ENCODE measurements around the gene LANCL2.
"Not testable (repeated sequence)": the region's sequence is repeated elsewhere in the genome, so short reads cannot be mapped to it uniquely, and the experiment has no call there.

LANCL2 gene

DNA sequence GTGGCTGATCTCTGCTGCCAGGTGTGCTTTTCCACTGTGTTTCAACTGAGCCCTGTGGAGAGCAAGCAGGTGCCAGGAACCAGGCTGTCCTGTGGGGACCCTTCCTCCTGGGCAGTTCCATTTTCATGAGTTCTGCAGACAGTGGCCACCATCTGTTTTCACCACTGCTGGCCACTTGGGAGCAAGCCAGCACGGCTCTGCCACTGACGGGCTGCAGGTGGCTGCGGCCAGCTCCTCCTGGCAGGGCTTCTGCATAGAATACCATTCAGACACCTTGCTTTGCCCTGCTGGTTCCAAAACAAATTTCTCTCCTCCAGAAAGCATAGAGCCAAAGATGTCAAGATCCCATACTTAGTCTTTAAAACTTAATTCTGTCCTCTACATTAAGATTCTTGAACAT, 48.3 kb downstream of the LANCL2 start:
- Histone ChIP-seq H3K56ac (ENCODE audit: low read length) (no peak overlapping the region), H3K23ac (ENCODE audit: low read length) (no peak overlapping the region), H3K18ac (ENCODE audit: low read length) (no peak overlapping the region), H2BK5ac (ENCODE audit: low read length) (no peak overlapping the region), H3K79me2 (ENCODE audit: control insufficient read depth, insufficient read depth, low read length) (no peaks in the 10 kb centered on the region), H3K4ac (ENCODE audit: low read depth, low read length) (no peak overlapping the region), H3K9ac (ENCODE audit: low read length) (no peak overlapping the region), H3K4me3 (ENCODE audit: low read length) (no peak overlapping the region), H2BK120ac (ENCODE audit: low read depth, low read length) (no peak overlapping the region), H3K79me1 (ENCODE audit: low read length) (no peaks in the 10 kb centered on the region), H3K36me3 (ENCODE audit: control insufficient read depth, insufficient read depth, low read length) (no peaks in the 10 kb centered on the region), H4K8ac (ENCODE audit: low read depth, low read length) (no peak overlapping the region), H3K27me3 (ENCODE audit: insufficient read depth, low read length, poor library complexity) (no peaks in the 10 kb centered on the region), H2AK5ac (ENCODE audit: low read length) (no peak overlapping the region), H3K4me2 (ENCODE audit: low read length) (no peak overlapping the region), H2BK15ac (replicated peaks; ENCODE audit: low read depth) (no peak overlapping the region), H4K5ac (ENCODE audit: low read length) (no peak overlapping the region), H3K4me1 (ENCODE audit: control insufficient read depth, low read depth, low read length) (no peaks in the 10 kb centered on the region), H3K27ac (ENCODE audit: low read depth, low read length) (no peak overlapping the region)
- no CpG with 5 or more reads among the region's 3 CpGs for WGBS (ENCODE audit: extremely low coverage, insufficient coverage, low lambda C conversion rate)
- DNase-seq = no peak

DNA sequence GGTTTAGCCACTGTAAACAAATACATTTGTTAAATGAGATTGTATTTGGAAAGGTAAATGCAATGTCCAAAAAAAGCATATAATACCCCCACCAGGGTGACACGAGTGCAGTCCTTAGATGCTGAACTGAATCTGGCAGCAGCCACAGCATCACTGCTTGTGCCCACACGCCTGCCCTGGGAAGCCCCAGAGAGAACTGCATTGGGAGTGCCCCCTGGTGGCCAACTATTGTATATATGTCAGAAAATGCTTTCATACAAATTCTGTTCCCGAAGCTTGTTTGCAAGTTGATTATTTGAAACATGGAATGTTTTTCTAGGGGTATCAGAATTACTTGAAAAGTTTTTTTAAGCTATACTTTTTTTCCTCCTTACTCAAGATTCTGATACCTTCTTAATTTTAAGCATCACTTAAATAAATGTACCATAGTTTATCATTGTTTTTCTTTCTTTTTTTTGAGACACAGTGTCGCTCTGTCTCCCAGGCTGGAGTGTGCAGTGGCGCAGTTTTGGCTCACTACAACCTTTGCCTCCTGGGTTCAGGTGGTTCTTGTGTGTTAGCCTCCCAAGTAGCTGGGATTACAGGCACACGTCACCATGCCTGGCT, 50.1 kb downstream of the LANCL2 start:
- no CpG with 5 or more reads among the region's 6 CpGs for WGBS (ENCODE audit: extremely low coverage, insufficient coverage, low lambda C conversion rate)
- no peaks in the 10 kb centered on the region for H3K79me2 ChIP-seq (ENCODE audit: control insufficient read depth, insufficient read depth, low read length)
- no peak overlapping the region for H3K4ac ChIP-seq (ENCODE audit: low read depth, low read length)
- H3K18ac ChIP-seq (ENCODE audit: low read length) = no peak overlapping the region
- no peaks in the 10 kb centered on the region for H3K79me1 ChIP-seq (ENCODE audit: low read length)
- H2BK120ac ChIP-seq (ENCODE audit: low read depth, low read length) = no peak overlapping the region
- no peak overlapping the region for H3K4me3 ChIP-seq (ENCODE audit: low read length)
- no peak overlapping the region for H2AK5ac ChIP-seq (ENCODE audit: low read length)
- no peak overlapping the region for H3K56ac ChIP-seq (ENCODE audit: low read length)
- H4K5ac ChIP-seq (ENCODE audit: low read length) = no peak overlapping the region
- no peak overlapping the region for H3K4me2 ChIP-seq (ENCODE audit: low read length)
- no peaks in the 10 kb centered on the region for H3K36me3 ChIP-seq (ENCODE audit: control insufficient read depth, insufficient read depth, low read length)
- no peak overlapping the region for H2BK5ac ChIP-seq (ENCODE audit: low read length)
- no peak overlapping the region for H2BK15ac ChIP-seq (replicated peaks; ENCODE audit: low read depth)
- peak; percentile 79 for DNase-seq
- H3K23ac ChIP-seq (ENCODE audit: low read length) = no peak overlapping the region
- no peak overlapping the region for H3K9ac ChIP-seq (ENCODE audit: low read length)
- H3K4me1 ChIP-seq (ENCODE audit: control insufficient read depth, low read depth, low read length) = peaks cover under 1% of the 10 kb centered on the region
- H3K27me3 ChIP-seq (ENCODE audit: insufficient read depth, low read length, poor library complexity) = no peaks in the 10 kb centered on the region
- H4K8ac ChIP-seq (ENCODE audit: low read depth, low read length) = no peak overlapping the region
- no peak overlapping the region for H3K27ac ChIP-seq (ENCODE audit: low read depth, low read length)

DNA sequence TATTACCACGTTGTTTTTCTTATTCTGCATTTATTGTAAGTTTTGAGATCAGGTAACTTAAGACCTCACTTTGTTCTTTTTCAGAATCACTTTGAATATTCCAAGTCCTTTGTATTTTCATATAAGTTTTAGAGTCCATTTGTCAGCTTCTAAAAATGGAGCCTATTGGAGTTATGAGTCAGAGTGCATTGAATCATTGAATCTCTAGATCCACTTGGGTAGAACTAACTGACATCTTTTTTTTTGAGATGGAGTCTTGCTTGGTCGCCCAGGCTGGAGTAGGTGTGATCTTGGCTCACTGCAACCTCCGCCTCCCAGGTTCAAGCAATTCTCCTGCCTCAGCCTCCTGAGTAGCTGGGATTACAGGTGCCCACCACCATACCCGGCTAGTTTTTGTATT, 52.3 kb downstream of the LANCL2 start:
- H3K4me2 ChIP-seq (ENCODE audit: low read length); H3K27ac ChIP-seq (ENCODE audit: low read depth, low read length); H3K36me3 ChIP-seq (ENCODE audit: control insufficient read depth, insufficient read depth, low read length); H3K23ac ChIP-seq (ENCODE audit: low read length); H3K4me1 ChIP-seq (ENCODE audit: control insufficient read depth, low read depth, low read length); H2BK120ac ChIP-seq (ENCODE audit: low read depth, low read length); H4K5ac ChIP-seq (ENCODE audit: low read length); H3K4ac ChIP-seq (ENCODE audit: low read depth, low read length); H3K27me3 ChIP-seq (ENCODE audit: insufficient read depth, low read length, poor library complexity); H2BK5ac ChIP-seq (ENCODE audit: low read length); H2AK5ac ChIP-seq (ENCODE audit: low read length); H3K79me1 ChIP-seq (ENCODE audit: low read length); H3K56ac ChIP-seq (ENCODE audit: low read length); H3K9ac ChIP-seq (ENCODE audit: low read length); H3K4me3 ChIP-seq (ENCODE audit: low read length); DNase-seq; H3K79me2 ChIP-seq (ENCODE audit: control insufficient read depth, insufficient read depth, low read length); H2BK15ac ChIP-seq (replicated peaks; ENCODE audit: low read depth); H3K18ac ChIP-seq (ENCODE audit: low read length); H4K8ac ChIP-seq (ENCODE audit: low read depth, low read length): not testable (repeated sequence)
- WGBS (ENCODE audit: extremely low coverage, insufficient coverage, low lambda C conversion rate) = no CpG with 5 or more reads among the region's 4 CpGs

DNA sequence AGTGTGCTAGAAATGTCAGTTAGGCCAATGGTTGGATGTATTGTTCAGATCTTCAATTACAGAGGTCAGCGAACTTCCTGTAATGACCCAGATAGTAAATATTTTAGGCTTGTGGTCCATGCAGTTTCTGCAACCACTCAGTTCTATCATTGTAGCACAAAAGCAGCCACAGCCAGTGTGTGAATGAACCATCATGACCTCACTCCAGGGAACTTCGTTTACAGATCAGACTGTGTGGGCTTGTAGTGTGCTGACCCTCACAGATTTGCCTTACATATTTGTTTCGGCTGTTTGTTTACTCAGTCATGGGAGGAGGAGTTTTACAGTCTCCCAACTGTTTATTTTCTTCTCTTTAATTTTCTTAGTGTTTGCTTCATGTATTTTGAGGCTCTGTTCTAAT, 55.4 kb downstream of the LANCL2 start:
- no peak overlapping the region for H3K18ac ChIP-seq (ENCODE audit: low read length)
- no peaks in the 10 kb centered on the region for H3K79me2 ChIP-seq (ENCODE audit: control insufficient read depth, insufficient read depth, low read length)
- H3K4me3 ChIP-seq (ENCODE audit: low read length) = no peak overlapping the region
- H2BK15ac ChIP-seq (replicated peaks; ENCODE audit: low read depth) = no peak overlapping the region
- no peaks in the 10 kb centered on the region for H3K27me3 ChIP-seq (ENCODE audit: insufficient read depth, low read length, poor library complexity)
- peaks cover 3% of the 10 kb centered on the region for H3K4me1 ChIP-seq (ENCODE audit: control insufficient read depth, low read depth, low read length)
- no peak overlapping the region for H4K5ac ChIP-seq (ENCODE audit: low read length)
- WGBS (ENCODE audit: extremely low coverage, insufficient coverage, low lambda C conversion rate) = no CpG with 5 or more reads among the region's 3 CpGs
- H2BK5ac ChIP-seq (ENCODE audit: low read length) = no peak overlapping the region
- no peaks in the 10 kb centered on the region for H3K79me1 ChIP-seq (ENCODE audit: low read length)
- no peak overlapping the region for H3K4ac ChIP-seq (ENCODE audit: low read depth, low read length)
- H3K23ac ChIP-seq (ENCODE audit: low read length) = no peak overlapping the region
- peak overlapping the region; percentile 49 for H3K56ac ChIP-seq (ENCODE audit: low read length)
- DNase-seq = no peak
- no peak overlapping the region for H3K9ac ChIP-seq (ENCODE audit: low read length)
- peaks cover 2% of the 10 kb centered on the region for H3K36me3 ChIP-seq (ENCODE audit: control insufficient read depth, insufficient read depth, low read length)
- no peak overlapping the region for H2AK5ac ChIP-seq (ENCODE audit: low read length)
- H3K27ac ChIP-seq (ENCODE audit: low read depth, low read length) = no peak overlapping the region
- H4K8ac ChIP-seq (ENCODE audit: low read depth, low read length) = no peak overlapping the region
- H3K4me2 ChIP-seq (ENCODE audit: low read length) = no peak overlapping the region
- no peak overlapping the region for H2BK120ac ChIP-seq (ENCODE audit: low read depth, low read length)

DNA sequence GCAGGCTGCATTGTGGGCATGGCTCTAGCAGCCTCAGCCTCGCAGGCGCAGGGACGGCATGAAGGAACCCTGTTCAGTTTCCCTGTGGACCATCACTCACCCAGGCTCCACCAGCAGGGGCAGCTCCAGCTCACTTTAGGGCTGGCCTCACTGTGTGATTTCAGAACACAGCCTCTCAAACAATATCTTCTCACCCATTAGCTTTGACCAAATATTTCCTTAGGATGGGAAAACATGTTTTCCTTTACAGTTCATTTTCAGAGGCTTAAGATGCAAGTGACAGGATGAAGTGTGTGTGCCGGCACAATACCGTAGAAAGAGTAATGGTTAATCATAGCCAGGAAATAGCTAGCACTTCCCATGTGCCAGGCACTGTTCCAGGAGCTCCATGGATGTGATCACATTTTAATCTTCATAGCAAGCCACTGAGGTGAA, 58.2 kb downstream of the LANCL2 start:
- no CpG with 5 or more reads among the region's 5 CpGs for WGBS (ENCODE audit: extremely low coverage, insufficient coverage, low lambda C conversion rate)

DNA sequence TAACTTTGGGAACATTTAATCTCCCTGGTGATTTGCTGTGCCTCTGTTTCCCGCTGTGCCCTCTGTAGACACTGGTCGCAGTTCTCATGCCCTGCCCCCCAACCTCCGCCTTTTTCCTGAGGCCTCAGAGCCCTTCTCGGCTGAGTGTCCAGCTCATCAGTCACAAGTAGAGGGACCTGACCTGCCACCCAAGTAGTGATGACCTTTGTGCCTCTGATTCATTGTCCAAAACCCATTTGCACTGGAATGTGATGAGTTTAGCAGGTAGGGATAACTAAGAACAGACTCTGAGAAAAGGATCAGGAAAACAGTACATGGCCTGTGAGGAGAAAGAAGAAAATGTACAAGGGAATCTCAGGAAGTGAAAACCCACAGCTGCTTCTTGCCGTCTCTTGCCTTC, 58.8 kb downstream of the LANCL2 start:
- Histone ChIP-seq H3K4me1 (ENCODE audit: control insufficient read depth, low read depth, low read length) (peaks cover 7% of the 10 kb centered on the region), H3K36me3 (ENCODE audit: control insufficient read depth, insufficient read depth, low read length) (peaks cover 2% of the 10 kb centered on the region), H3K4ac (ENCODE audit: low read depth, low read length) (no peak overlapping the region), H2AK5ac (ENCODE audit: low read length) (no peak overlapping the region), H2BK5ac (ENCODE audit: low read length) (no peak overlapping the region), H3K79me1 (ENCODE audit: low read length) (no peaks in the 10 kb centered on the region), H3K4me2 (ENCODE audit: low read length) (no peak overlapping the region), H3K79me2 (ENCODE audit: control insufficient read depth, insufficient read depth, low read length) (no peaks in the 10 kb centered on the region), H3K9ac (ENCODE audit: low read length) (no peak overlapping the region), H3K27ac (ENCODE audit: low read depth, low read length) (no peak overlapping the region), H2BK120ac (ENCODE audit: low read depth, low read length) (no peak overlapping the region), H3K23ac (ENCODE audit: low read length) (no peak overlapping the region), H3K4me3 (ENCODE audit: low read length) (no peak overlapping the region), H3K27me3 (ENCODE audit: insufficient read depth, low read length, poor library complexity) (no peaks in the 10 kb centered on the region), H2BK15ac (replicated peaks; ENCODE audit: low read depth) (no peak overlapping the region), H4K5ac (ENCODE audit: low read length) (no peak overlapping the region), H3K18ac (ENCODE audit: low read length) (no peak overlapping the region), H4K8ac (ENCODE audit: low read depth, low read length) (no peak overlapping the region), H3K56ac (ENCODE audit: low read length) (no peak overlapping the region)
- DNase-seq = no peak
- no CpG with 5 or more reads among the region's 5 CpGs for WGBS (ENCODE audit: extremely low coverage, insufficient coverage, low lambda C conversion rate)

More for the DNA sequence above, 58.2 kb downstream of the LANCL2 start:
- no peak overlapping the region for H2BK15ac ChIP-seq (replicated peaks; ENCODE audit: low read depth)
- H3K18ac ChIP-seq (ENCODE audit: low read length) = no peak overlapping the region
- H3K23ac ChIP-seq (ENCODE audit: low read length) = no peak overlapping the region
- H3K27me3 ChIP-seq (ENCODE audit: insufficient read depth, low read length, poor library complexity) = no peaks in the 10 kb centered on the region
- no peak overlapping the region for H2BK120ac ChIP-seq (ENCODE audit: low read depth, low read length)
- H4K8ac ChIP-seq (ENCODE audit: low read depth, low read length) = no peak overlapping the region
- H3K4me1 ChIP-seq (ENCODE audit: control insufficient read depth, low read depth, low read length) = peaks cover 7% of the 10 kb centered on the region
- H3K4me3 ChIP-seq (ENCODE audit: low read length) = no peak overlapping the region
- no peaks in the 10 kb centered on the region for H3K79me2 ChIP-seq (ENCODE audit: control insufficient read depth, insufficient read depth, low read length)
- no peak overlapping the region for H3K56ac ChIP-seq (ENCODE audit: low read length)
- H2BK5ac ChIP-seq (ENCODE audit: low read length) = no peak overlapping the region
- H4K5ac ChIP-seq (ENCODE audit: low read length) = no peak overlapping the region
- H3K4me2 ChIP-seq (ENCODE audit: low read length) = no peak overlapping the region
- no peak overlapping the region for H3K27ac ChIP-seq (ENCODE audit: low read depth, low read length)
- no peak overlapping the region for H3K9ac ChIP-seq (ENCODE audit: low read length)
- H3K4ac ChIP-seq (ENCODE audit: low read depth, low read length) = no peak overlapping the region
- DNase-seq = no peak
- no peak overlapping the region for H2AK5ac ChIP-seq (ENCODE audit: low read length)
- H3K36me3 ChIP-seq (ENCODE audit: control insufficient read depth, insufficient read depth, low read length) = peaks cover 2% of the 10 kb centered on the region
- no peaks in the 10 kb centered on the region for H3K79me1 ChIP-seq (ENCODE audit: low read length)
